Mucosa of descending colon (tissue), 3 donors: Measurements from ENCODE around the gene OR6P1. TPM values are rescaled to one million over a fixed set of nuclear protein-coding genes. Genes with fewer than 3 reads are reported as not detected.

Experiments used
- ATAC-seq: fragments of 200-7000 bp; cut with Tn5 transposase; one replicate; pipeline ENCODE4 v1.9.1; 2020; ENCODE audit warnings: mild to moderate bottlenecking, moderate library complexity
- DNase-seq, 3 donors: peaks; one replicate each; pipeline ENCODE4 v3.0.0-alpha.2; 2020
- H3K36me3 ChIP-seq: fragments of 200-600 bp; one replicate; pipeline ENCODE4 v1.8.0; 2021; ENCODE audit warnings: low read depth, mild to moderate bottlenecking
- H3K4me1 ChIP-seq: fragments of 200-600 bp; one replicate; pipeline ENCODE4 v1.8.0; 2021; ENCODE audit warnings: low read depth, mild to moderate bottlenecking
- H3K4me3 ChIP-seq: fragments of 200-600 bp; one replicate; pipeline ENCODE4 v1.8.0; 2021; ENCODE audit warnings: mild to moderate bottlenecking
- H3K9me3 ChIP-seq: fragments of 200-600 bp; one replicate; pipeline ENCODE4 v1.8.0; 2021; ENCODE audit warnings: mild to moderate bottlenecking
- CTCF ChIP-seq: fragments of 200-600 bp; IDR thresholded peaks from one replicate; pipeline ENCODE4 v1.8.0; 2022; ENCODE audit warnings: antibody characterized with exemption, mild to moderate bottlenecking
- intact Hi-C, 2 donors: fragments of 100-400 bp; cut with DNase I in 1 of 2; cut with micrococcal nuclease in 1 of 2; formaldehyde crosslinking; loops; one replicate each; pipeline versions ENCODE4 v1.11.0 to v1.11.1; 2022; cut with DNase I, micrococcal nuclease
- total RNA-seq, 3 donors: library from RNA; stranded (reverse); fragmentation: NEBNext Ultra II Directional in 2 of 3; extraction: Animal tissue kit (Norgen Biotek cat#: 25700) in 2 of 3; gene quantifications; one replicate each; pipeline versions ENCODE4 v1.2.1 to v1.2.4, GENCODE V29; 2021 to 2023
- donor health status: DM: no; HTN: no; CAD: no; lungs with moderate emphysema.
- donor health status: DM: no; HTN: no; CAD: no.
- donor health status: DM: no; HTN: yes; CAD: no.

Gene OR6P1
- total RNA-seq, 3 donors from 2014 or later, result not detected

DNA sequence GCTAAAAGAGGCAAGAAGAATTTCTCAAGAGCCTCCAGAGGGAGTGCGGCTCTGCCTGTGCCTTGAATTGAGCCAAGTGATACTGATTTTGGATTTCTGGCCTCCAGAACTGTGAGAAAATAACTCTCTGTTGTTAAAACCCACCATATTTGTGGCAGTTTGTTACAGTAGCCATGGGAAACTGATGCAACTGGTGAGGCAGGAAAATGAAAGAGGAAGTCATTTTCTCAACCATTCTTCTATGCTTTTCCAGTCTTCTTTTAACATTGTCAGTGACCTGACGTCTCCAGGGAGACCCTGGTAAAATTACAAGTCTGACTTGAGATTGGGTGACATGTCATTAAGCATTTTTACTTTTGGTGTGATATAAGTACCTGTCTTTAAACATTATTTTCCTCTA, 5.8 kb downstream of the OR6P1 start:
- H3K36me3 ChIP-seq, result no peaks in the 10 kb centered on the region
- no peak for ATAC-seq
- DNase-seq, result no peak
- no peak for TF ChIP-seq CTCF
- intact Hi-C loops, result no loop called here
- H3K9me3 ChIP-seq, result no peaks in the 10 kb centered on the region
- H3K4me3 ChIP-seq, result no peak overlapping the region
- H3K4me1 ChIP-seq, result no peaks in the 10 kb centered on the region

DNA sequence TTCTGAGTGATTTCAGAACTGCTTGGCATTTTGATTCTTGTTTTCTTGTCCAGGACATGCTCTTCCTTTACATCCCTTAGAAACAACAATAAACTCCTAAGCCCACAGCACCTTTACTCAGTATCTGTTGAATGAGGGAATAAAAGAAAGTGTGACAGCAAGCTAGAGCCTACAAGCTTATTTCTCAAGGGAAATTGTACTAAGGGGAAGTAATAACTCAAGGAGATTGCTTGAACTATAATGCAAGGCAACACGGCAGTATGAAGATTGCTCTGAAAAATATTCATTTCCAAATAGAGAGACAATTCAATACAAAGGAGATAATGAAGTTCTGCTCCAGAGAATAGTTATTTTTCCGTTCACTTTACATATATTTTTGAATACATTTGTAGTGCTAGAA, 6.5 kb downstream of the OR6P1 start:
- Histone ChIP-seq H3K36me3 (no peaks in the 10 kb centered on the region), H3K9me3 (no peaks in the 10 kb centered on the region), H3K4me1 (no peaks in the 10 kb centered on the region), H3K4me3 (no peak overlapping the region)
- intact Hi-C loops, result no loop called here
- TF ChIP-seq CTCF, result no peak
- DNase-seq, result no peak
- ATAC-seq, result no peak

GRCh38 chr1:158559696-158560095, 10.7 kb downstream of the OR6P1 start:
- no peaks in the 10 kb centered on the region for H3K4me1 ChIP-seq
- ATAC-seq (no peak), DNase-seq (no peak)
- H3K4me3 ChIP-seq, result no peak overlapping the region
- no peaks in the 10 kb centered on the region for H3K36me3 ChIP-seq
- H3K9me3 ChIP-seq, result no peaks in the 10 kb centered on the region
- intact Hi-C loops, result no loop called here
- TF ChIP-seq CTCF, result no peak

DNA sequence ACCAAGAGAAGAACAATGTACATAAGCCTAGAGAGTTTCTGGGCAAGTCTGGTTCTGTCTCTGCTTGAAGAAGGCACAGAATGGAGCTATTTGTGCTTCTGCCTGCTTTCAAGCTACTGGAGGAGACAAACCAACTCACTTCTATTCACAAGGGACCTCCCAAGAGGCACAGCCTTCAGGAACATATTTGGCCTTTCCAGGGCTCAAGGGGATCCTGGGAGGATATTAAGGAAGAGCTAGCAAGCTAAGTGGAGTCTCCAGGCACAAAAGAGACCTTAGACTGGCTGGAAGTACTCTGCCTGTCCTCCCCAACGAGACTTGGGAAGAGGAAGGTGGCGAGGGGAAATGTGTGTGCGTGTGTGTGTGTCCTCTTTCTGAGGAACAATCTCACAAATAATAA, 16.0 kb downstream of the OR6P1 start, which contains the start of gene OR6Y1:
TSS of gene OR6Y1 (minus strand) at position 54 of the 400 bp plus-strand sequence. CDS start 6,300 bp downstream, outside the sequence.
- no peaks in the 10 kb centered on the region for H3K36me3 ChIP-seq
- no peaks in the 10 kb centered on the region for H3K4me1 ChIP-seq
- ATAC-seq (no peak), DNase-seq (no peak)
- H3K4me3 ChIP-seq, result no peak within 1 kb of the TSS
- no peak for TF ChIP-seq CTCF
- H3K9me3 ChIP-seq, result no peaks in the 10 kb centered on the region
- intact Hi-C loops, result no loop called here

GRCh38 chr1:158552296-158552695, 18.1 kb downstream of the OR6P1 start:
- DNase-seq (no peak), ATAC-seq (no peak)
- H3K4me1 ChIP-seq, result no peaks in the 10 kb centered on the region
- intact Hi-C loops, result no loop called here
- H3K36me3 ChIP-seq, result no peaks in the 10 kb centered on the region
- TF ChIP-seq CTCF, result no peak
- no peaks in the 10 kb centered on the region for H3K9me3 ChIP-seq
- H3K4me3 ChIP-seq, result no peak overlapping the region

DNA sequence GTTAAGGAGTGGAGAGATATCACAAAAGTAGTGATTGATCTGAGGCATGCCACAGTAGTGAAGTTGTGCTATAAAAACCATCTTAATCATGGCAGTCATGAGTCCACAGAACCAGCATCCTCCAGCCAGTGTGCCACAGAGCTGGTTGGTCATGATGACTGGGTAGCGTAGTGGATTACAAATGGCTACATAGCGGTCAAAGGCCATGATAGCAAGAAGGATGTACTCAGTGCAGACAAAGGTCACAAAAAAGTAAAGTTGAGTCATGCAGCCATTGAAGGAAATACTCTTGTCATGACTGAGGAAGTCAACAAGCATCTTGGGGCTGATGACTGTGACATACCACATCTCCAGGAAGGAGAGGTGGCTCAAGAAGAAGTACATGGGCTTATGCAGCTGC, 22.8 kb downstream of the OR6P1 start:
- intact Hi-C loops, result no loop called here
- no peak for TF ChIP-seq CTCF
- no peak for ATAC-seq
- H3K9me3 ChIP-seq, result no peaks in the 10 kb centered on the region
- H3K36me3 ChIP-seq, result no peaks in the 10 kb centered on the region
- DNase-seq, result no peak
- no peaks in the 10 kb centered on the region for H3K4me1 ChIP-seq
- no peak overlapping the region for H3K4me3 ChIP-seq
